AG09309 (cell line): ENCODE measurements around the gene TBC1D16.

Source experiments
- DNase-seq: peaks from one replicate; pipeline ENCODE4 v3.0.0-alpha.2; 2010; ENCODE audit warnings: low read depth
- H3K4me3 ChIP-seq: 2 replicates; pipeline ENCODE4 v1.5.1; 2011; ENCODE audit warnings: mild to moderate bottlenecking, low read depth, low read length, moderate library complexity; ENCODE audit not compliant: control insufficient read depth
- CTCF ChIP-seq: IDR thresholded peaks from 2 replicates; pipeline ENCODE4 v1.5.1; 2011; ENCODE audit warnings: mild to moderate bottlenecking, low read depth, low read length, inconsistent platforms; ENCODE audit not compliant: insufficient read depth, control insufficient read depth; ENCODE audit errors: missing control alignments

The TBC1D16 gene

GRCh38 chr17:79892457-79893241 lies 143.0 kb downstream of the TBC1D16 start:
- no peak overlapping the region for H3K4me3 ChIP-seq
- no peak for TF ChIP-seq CTCF
- no peak for DNase-seq

DNA sequence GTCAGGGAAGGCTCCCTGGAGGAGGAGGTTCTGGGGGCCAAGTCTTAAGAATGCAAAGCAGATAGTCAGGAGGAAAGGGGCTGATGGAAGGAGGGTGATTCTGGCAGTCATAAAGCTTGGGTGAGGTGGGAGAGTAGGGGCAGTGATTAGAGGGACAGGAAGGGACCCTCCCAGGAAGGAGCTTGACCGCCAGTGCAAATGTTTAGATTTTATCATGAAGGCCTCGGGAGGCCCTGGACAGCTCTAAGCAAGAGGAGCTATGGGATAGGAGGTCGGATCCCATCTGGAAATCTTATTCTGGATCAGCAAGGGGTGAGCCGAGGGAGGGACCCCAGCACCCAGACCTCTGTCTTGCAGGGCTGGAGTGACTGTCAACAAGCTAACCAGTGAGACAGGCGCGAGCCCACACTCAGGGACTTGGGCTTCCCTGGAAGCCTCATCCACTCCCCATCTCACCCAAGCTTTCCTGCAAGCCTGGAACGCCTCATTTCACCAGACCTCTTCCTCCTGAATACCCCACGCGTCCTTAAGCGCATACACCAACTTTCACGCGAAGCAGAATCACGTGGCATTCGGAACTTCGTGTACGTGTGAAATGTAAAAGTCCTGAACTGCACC lies 144.4 kb downstream of the TBC1D16 start:
- no peak overlapping the region for H3K4me3 ChIP-seq
- DNase-seq = no peak
- TF ChIP-seq CTCF = no peak

DNA sequence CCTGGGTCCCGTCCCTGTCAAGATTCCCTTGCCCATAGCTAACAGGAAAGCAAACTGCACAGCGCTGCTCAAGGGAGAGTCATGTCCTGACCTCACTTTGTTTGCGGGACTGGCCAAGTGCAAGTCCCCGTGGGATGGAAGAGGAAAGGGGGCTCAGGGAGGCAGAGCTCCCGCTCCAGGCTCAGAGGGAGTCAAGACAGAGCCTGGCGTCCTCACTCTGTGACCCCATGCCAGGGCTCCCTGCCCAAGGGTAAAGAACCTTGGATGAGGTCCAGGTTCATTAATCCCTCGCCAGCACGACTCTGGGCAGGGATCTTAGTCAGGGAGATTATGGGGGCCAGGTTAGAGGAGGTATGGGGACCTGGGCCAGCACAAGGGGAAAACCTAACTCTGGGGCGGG lies 145.0 kb downstream of the TBC1D16 start:
- H3K4me3 ChIP-seq = no peak overlapping the region
- no peak for DNase-seq
- TF ChIP-seq CTCF = no peak

- no peak for TF ChIP-seq CTCF
- H3K4me3 ChIP-seq = no peak overlapping the region
- no peak for DNase-seq
These were observed 146.6 kb downstream of the TBC1D16 start for GRCh38 chr17:79888811-79889634.

DNA sequence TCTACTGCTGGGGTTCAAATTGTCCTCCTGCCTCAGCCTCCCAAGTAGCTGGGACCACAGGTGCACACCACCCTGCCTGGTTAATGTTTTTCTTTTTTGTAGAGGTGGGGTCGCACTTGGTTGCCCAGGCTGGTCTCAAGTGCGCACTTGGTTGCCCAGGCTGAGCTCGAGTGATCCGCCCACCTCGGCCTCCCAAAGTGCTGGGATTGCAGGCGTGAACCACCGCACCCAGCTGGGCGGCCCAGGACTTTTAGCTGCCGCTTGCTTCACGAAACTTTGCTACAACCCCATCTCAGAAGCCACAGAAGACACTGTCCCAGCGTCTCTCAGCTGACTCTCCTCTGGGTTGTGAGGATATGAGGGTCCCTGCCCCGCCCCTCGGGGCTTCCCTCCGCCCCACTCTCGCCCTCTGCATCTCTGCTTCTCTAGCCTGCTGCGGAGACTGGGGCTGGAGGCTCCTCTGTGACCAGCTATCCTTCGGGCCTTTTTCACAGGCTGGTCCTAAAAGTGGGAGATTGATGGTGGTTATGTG lies 147.6 kb downstream of the TBC1D16 start:
- DNase-seq = no peak
- no peak overlapping the region for H3K4me3 ChIP-seq
- TF ChIP-seq CTCF = no peak

GRCh38 chr17:79887451-79887991 lies 148.2 kb downstream of the TBC1D16 start:
- H3K4me3 ChIP-seq = no peak overlapping the region
- no peak for DNase-seq
- TF ChIP-seq CTCF = no peak
